ENCODE measurements around the gene AGFG1.
"Not testable (repeated sequence)": the region's sequence is repeated elsewhere in the genome, so short reads cannot be mapped to it uniquely, and the experiment has no call there.

AGFG1 gene

DNA sequence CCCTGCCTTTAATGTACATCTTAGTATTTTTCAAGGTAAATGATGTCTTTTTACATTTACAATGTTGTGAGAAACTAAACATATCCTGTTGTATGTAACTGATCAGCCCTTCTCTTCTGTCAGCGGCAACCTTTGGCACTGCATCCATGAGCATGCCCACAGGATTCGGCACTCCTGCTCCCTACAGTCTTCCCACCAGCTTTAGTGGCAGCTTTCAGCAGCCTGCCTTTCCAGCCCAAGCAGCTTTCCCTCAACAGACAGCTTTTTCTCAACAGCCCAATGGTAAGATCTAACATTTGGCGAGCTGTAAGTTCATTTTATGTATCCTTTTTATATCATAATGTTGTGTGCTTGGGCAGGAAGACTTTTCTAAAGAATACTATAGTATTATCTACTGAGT lies 79.9 kb downstream of the AGFG1 start:
- no peak for DNase-seq

DNA sequence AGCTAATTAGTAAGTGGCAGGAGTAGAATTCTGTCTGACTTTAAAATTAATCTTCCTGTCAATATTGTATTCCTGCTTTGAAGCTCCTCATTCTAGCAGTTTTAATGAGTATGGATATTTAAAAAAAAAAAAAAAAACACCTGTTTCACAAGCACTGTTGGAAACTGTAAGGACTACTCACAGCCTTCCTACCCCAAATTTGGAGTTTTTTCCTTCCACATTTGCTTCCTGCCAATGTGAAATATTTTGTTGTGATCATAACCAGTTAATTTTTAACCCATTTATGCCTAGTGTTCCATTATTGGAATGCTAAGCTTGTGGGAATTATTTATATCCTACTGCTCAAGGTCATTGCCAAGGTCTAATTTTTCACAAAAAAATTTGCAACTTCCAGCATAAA lies 90.6 kb downstream of the AGFG1 start:
- DNase-seq, result no peak

GRCh38 chr2:227565080-227565479 lies 93.1 kb downstream of the AGFG1 start:
- DNase-seq, result no peak

DNA sequence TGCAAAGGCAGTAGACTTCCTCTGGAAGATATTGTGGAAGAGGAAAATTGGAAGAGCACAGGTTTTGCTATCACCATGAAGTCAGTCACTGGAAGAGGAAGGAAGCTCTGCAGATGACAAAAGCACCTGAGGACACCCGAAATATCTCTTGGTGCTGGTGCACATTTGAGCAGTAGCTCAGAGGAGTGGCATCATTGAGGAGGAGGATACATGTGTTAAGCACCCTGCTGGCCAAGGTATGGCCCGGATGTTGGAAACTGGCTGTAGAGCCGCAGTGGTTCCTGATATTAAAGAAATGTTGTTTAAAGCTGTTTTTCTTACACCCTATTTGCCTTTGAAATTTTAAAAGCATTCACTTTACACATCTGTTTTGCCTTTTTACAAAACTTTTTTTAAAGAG lies 94.1 kb downstream of the AGFG1 start:
- DNase-seq, result no peak

DNA sequence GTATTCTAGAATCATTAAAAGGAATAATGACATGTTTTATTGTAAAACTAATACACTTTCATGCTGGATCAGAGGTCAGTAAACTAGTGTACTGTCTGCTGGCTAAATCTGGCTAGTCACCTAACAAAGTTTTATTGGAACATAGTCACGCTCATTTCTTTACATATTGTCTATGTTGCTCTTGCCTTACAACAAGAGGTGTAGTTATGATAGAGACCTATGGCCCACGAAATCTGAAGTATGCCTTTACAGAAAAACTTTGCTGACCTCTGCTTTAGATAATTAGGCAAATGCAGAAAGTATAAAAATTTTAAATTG lies 96.9 kb downstream of the AGFG1 start:
- DNase-seq, result no peak

DNA sequence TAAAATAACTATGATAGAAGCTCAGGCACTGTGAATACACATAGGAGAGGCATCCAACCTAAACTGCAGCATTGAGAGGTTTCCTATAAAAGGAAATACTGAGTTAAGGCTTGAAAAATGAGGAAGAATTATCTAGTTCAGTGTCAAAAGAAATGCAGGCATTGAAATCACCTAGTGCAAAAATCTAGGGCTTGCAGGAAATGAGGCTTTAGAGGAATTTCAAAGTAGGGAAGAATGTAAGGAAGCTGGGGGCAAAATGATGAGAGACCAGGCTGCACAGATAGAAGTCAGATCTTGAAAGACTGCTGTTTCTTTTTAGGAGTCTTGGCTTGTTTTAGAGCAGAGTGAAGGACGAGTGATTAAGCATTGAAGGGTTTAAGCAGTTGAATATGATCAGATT lies 98.7 kb downstream of the AGFG1 start:
- DNase-seq, result no peak

DNA sequence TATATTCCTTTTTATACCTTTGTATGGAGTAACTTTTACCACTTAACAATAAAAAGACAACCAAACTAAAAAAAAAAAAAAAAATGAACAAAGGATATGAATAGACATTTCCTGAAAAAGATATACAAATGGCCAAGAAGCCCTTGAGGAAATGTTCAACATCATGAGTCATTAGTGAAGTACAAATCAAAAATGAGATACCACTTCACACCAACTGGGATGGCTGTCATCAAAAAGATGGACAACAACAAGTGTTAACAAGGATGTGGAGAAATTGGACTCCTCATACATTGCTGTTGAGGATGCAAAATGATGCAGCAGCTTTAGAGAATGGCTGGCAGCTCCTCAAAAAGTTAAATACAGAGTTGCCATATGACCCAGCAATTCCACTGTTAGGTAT lies 104.2 kb downstream of the AGFG1 start:
- no peak for DNase-seq

- DNase-seq, result no peak
Measured at GRCh38 chr2:227576812-227577211, 104.9 kb downstream of the AGFG1 start.

GRCh38 chr2:227577555-227577954 lies 105.6 kb downstream of the AGFG1 start:
- no peak for DNase-seq

DNA sequence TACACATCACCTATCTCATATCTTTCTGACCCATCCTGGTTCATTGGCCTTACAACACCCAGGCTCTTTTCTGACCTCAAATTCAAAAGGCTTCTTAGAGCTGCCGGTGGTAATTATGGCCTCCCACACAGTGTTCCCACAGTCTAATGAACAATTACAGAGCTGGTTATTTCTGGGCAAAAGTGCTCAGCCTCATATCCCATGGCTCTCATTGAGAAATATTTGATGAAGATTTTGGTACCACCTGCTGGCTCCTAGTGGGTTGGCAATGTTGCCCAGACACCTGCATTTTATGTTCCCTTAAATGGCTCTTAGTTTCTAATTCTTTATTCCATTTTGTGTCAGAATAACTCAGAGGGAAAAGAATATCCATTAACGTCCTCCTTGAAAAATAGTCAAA lies 106.7 kb downstream of the AGFG1 start:
- DNase-seq, result no peak

GRCh38 chr2:227579791-227580190 lies 107.8 kb downstream of the AGFG1 start:
- DNase-seq, result no peak

- DNase-seq, result no peak
Measured at GRCh38 chr2:227582369-227582768, 110.4 kb downstream of the AGFG1 start.

- no peak for DNase-seq
Measured at GRCh38 chr2:227592694-227593387, 120.9 kb downstream of the AGFG1 start.

- DNase-seq, result no peak
Measured at GRCh38 chr2:227595797-227596196, 123.8 kb downstream of the AGFG1 start.

GRCh38 chr2:227597036-227597435 lies 125.1 kb downstream of the AGFG1 start:
- DNase-seq, result no peak

- no peak for DNase-seq
Measured at GRCh38 chr2:227597998-227598397, 126.0 kb downstream of the AGFG1 start.

DNA sequence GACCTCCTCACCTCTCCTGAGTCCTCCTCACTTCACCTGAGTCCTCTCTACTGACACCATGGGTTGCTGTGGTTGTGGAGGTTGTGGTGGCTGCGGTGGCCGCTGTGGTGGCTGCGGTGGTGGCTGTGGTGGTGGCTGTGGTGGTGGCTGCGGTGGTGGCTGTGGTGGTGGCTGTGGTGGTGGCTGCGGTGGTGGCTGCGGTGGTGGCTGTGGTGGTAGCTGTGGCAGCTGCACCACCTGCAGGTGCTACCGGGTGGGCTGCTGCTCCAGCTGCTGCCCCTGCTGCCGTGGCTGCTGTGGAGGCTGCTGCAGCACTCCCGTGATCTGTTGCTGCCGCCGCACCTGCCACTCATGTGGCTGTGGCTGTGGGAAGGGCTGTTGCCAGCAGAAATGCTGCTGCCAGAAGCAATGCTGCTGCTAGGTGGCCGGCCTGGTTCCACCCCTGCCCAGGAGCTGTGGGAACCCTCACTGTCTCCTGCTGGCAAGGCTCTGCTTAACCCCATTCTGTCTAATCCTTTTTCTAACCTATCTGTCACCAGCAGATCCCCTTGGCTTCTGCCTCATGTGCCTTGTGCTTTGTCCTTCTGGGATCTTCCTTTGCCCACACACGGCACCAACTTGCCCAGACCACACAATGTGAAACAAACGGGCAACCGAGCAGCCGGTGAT lies 127.0 kb downstream of the AGFG1 start, which contains the start of gene SCYGR2:
SCYGR2 (plus strand) TSS at position 59 of the 669 bp plus-strand sequence; CDS start at position 59, 0 bp downstream.
- DNase-seq, result not testable (repeated sequence)

GRCh38 chr2:227602358-227602757 lies 130.4 kb downstream of the AGFG1 start:
- DNase-seq, result no peak

GRCh38 chr2:227606476-227606875 lies 134.5 kb downstream of the AGFG1 start:
- no peak for DNase-seq

DNA sequence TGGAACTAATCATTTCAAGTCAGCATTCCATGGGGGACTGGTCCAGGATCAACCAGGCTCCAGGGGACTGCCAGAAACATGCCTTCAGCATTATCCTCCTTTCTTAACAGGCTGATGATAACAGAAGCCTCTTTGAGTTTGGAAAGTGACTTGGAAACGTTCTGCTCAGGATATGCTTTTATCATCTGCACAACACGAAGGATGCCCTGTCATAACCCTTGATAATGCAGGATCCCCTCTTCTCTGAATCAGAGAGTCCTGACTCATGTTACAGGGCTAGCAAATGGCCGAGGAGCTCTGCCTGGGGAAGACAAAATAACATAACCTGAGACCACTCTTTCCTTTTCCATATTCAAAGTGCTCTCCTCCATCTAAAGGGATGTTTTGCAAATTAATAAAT lies 136.0 kb downstream of the AGFG1 start:
- no peak for DNase-seq

GRCh38 chr2:227608561-227609338 lies 136.8 kb downstream of the AGFG1 start:
- no peak for DNase-seq

- DNase-seq, result no peak
Measured at GRCh38 chr2:227610123-227610522, 138.2 kb downstream of the AGFG1 start.
